ENCODE data around the gene CUX1. TPM values are rescaled to one million over a fixed set of nuclear protein-coding genes. Genes with fewer than 3 reads are reported as not detected.

Gene CUX1
- total and polyA plus RNA-seq, 2 of the 13 experiments (the other 11 are each of a cell fraction or from before 2014, with no cell fraction given), result 13.7 to 14.9 TPM

- TF ChIP-seq MNT (IDR thresholded peaks at IDR 0.05), result peak; percentile 79
- no peak for TF ChIP-seq TCF7 (IDR thresholded peaks at IDR 0.05; ENCODE audit: low read depth)
- TF ChIP-seq RARG (CRISPR knock-in tag; IDR thresholded peaks at IDR 0.05; ENCODE audit: low read depth), result no peak
- TF ChIP-seq ESRRA (CRISPR knock-in tag; IDR thresholded peaks at IDR 0.05; ENCODE audit: low read depth), result no peak
- TF ChIP-seq ZNF567 (CRISPR knock-in tag; IDR thresholded peaks at IDR 0.05; ENCODE audit: borderline replicate concordance), result 0 out of 2 replicates have a peak, but pooled peaks have one; percentile 48
- TF ChIP-seq IKZF4 (CRISPR knock-in tag; IDR thresholded peaks at IDR 0.05; ENCODE audit: borderline replicate concordance, low read depth, not compliant biosample characterization), result no peak
- TF ChIP-seq ZBTB39 (CRISPR knock-in tag; IDR thresholded peaks at IDR 0.05), result no peak; the same call in 1 of the 2 replicates
- TF ChIP-seq HNF1B (CRISPR knock-in tag; IDR thresholded peaks at IDR 0.05), result 0 out of 2 replicates have a peak, but pooled peaks have one; percentile 13
- no peak for TF ChIP-seq ZNF720 (CRISPR knock-in tag; IDR thresholded peaks at IDR 0.05)
- TF ChIP-seq MATR3 (CRISPR knock-in tag; IDR thresholded peaks at IDR 0.05), result no peak
- TF ChIP-seq HDAC2 (CRISPR knock-in tag; IDR thresholded peaks at IDR 0.05), result peak; percentile 46; the same call in 1 of the 2 replicates
- no peak for TF ChIP-seq AHR (CRISPR knock-in tag; IDR thresholded peaks at IDR 0.05)
- TF ChIP-seq IRX3 (CRISPR knock-in tag; IDR thresholded peaks at IDR 0.05; ENCODE audit: borderline replicate concordance, low read depth), result no peak
- no peak for TF ChIP-seq ATF7-NPFF (CRISPR knock-in tag; IDR thresholded peaks at IDR 0.05; ENCODE audit: low read depth)
- TF ChIP-seq TEAD2 (CRISPR knock-in tag; IDR thresholded peaks at IDR 0.05), result no peak
- TF ChIP-seq AKNA (CRISPR knock-in tag; IDR thresholded peaks at IDR 0.05; ENCODE audit: borderline replicate concordance), result no peak
Observed at GRCh38 chr7:102273749-102274712, 456.6 kb downstream of the CUX1 start (continued).
